NCI-H460 (cell line): Measurements from ENCODE around the gene APBB3. TPM values are rescaled to one million over a fixed set of nuclear protein-coding genes. Genes with fewer than 3 reads are reported as not detected.

Experiments used
- small RNA-seq, 2 experiments: library from RNA; depleted of rRNA; stranded (forward); fragments of <200 nt; gene quantifications; one replicate each; pipeline ENCODE3, GENCODE V24; 2014
- total RNA-seq: library from RNA; depleted of rRNA; stranded (reverse); fragments of >200 nt; shearing (Covaris generic); gene quantifications from 2 replicates; pipeline ENCODE4 v1.2.3, GENCODE V29; 2014; rRNA removed

The APBB3 gene
- total RNA-seq, 1 experiment from 2014 or later, result 12.6 TPM

Small RNAs within 50 kb of the gene (small RNA-seq; reads per million reads assigned to genes)
- 0 to 0.06 reads per million in 2 experiments for gene RF00279
- gene RF00443, result 0 reads per million in 2 experiments

Other genes with a start within 250 kb of the APBB3 start
- gene HBEGF, start 218.0 kb downstream of the APBB3 start, total RNA-seq, result 5.4 and 6.1 TPM in 2 replicates
- gene SLC4A9, start 204.4 kb downstream of the APBB3 start, total RNA-seq, result not detected in 2 replicates
- 47.5 and 59.7 TPM in 2 replicates for gene ANKHD1, start 162.8 kb downstream of the APBB3 start, total RNA-seq
- gene EIF4EBP3, start 16.9 kb downstream of the APBB3 start, total RNA-seq, result 1.4 and 1.7 TPM in 2 replicates
- gene SRA1, start 7.1 kb downstream of the APBB3 start, total RNA-seq, result 77.8 and 92.2 TPM in 2 replicates
- gene SLC35A4, start 230 bp upstream of the APBB3 start, total RNA-seq, result 39.1 and 42.2 TPM in 2 replicates
- gene CD14, start 68.6 kb upstream of the APBB3 start, total RNA-seq, result 2.6 and 2.7 TPM in 2 replicates
- 9.5 and 13.8 TPM in 2 replicates for gene TMCO6, start 74.9 kb upstream of the APBB3 start, total RNA-seq
- 64.3 and 78.9 TPM in 2 replicates for gene NDUFA2, start 83.0 kb upstream of the APBB3 start, total RNA-seq
- 114 and 121 TPM in 2 replicates for gene IK, start 83.2 kb upstream of the APBB3 start, total RNA-seq
- gene WDR55, start 100.3 kb upstream of the APBB3 start, total RNA-seq, result 22.9 and 25.1 TPM in 2 replicates
- gene DND1, start 109.0 kb upstream of the APBB3 start, total RNA-seq, result 0.75 and 0.77 TPM in 2 replicates
- gene HARS1, start 126.8 kb upstream of the APBB3 start, total RNA-seq, result 80.8 and 85.3 TPM in 2 replicates
- gene HARS2, start 126.9 kb upstream of the APBB3 start, total RNA-seq, result 34.8 and 39.1 TPM in 2 replicates
- 60.1 and 62.5 TPM in 2 replicates for gene ZMAT2, start 135.8 kb upstream of the APBB3 start, total RNA-seq
- 0.07 and 0.12 TPM in 2 replicates for gene PCDHA1, start 221.5 kb upstream of the APBB3 start, total RNA-seq
- not detected in 2 replicates for gene PCDHA2, start 230.3 kb upstream of the APBB3 start, total RNA-seq
- gene PCDHA3, start 236.5 kb upstream of the APBB3 start, total RNA-seq, result not detected in 2 replicates
- 0.09 TPM in 1 of 2 replicates, not detected in the other for gene PCDHA4, start 242.5 kb upstream of the APBB3 start, total RNA-seq